GM12878 (cell line): ENCODE data around the gene FAM181B. TPM values are rescaled to one million over a fixed set of nuclear protein-coding genes. Genes with fewer than 3 reads are reported as not detected.

Experiments
- ATAC-seq: fragments of 200-7000 bp; cut with Tn5 transposase; 3 replicates; pipeline ENCODE4 v1.9.1; 2020; ENCODE audit warnings: mild to moderate bottlenecking, moderate library complexity
- BruUV-seq: library from RNA; stranded (reverse); fragments of 400-500 nt; replicated peaks from 2 replicates; lab custom pipeline; 2021; lab: Mats Ljungman, UMichigan
- CTCF ChIA-PET: fragments of 300-600 bp; sonication (Branson Sonifier 250); formaldehyde crosslinking; extraction: SDS; loops from one replicate; lab custom pipeline; 2021; ENCODE audit warnings: inconsistent platforms; lab: Yijun Ruan, JAX
- POLR2A ChIA-PET: fragments of 350-600 bp; formaldehyde crosslinking; extraction: SDS; loops from one replicate; lab custom pipeline; 2021; ENCODE audit warnings: inconsistent platforms; lab: Charles Lee
- RAD21 ChIA-PET: fragments of 300-600 bp; sonication (Branson Sonifier 250); formaldehyde crosslinking; loops from one replicate; lab custom pipeline; 2023; ENCODE audit warnings: antibody characterized with exemption; ENCODE audit not compliant: unreplicated experiment; lab: Charles Lee
- SMC1A ChIA-PET: fragments of 300-600 bp; sonication (Branson Sonifier 250); formaldehyde crosslinking; loops from one replicate; lab custom pipeline; 2023; ENCODE audit not compliant: unreplicated experiment, uncharacterized antibody; lab: Charles Lee
- DNase-seq: peaks from one replicate; pipeline ENCODE4 v3.0.0-alpha.2; 2011; ENCODE audit warnings: low read depth, low spot score
- FAIRE-seq: peaks from 3 replicates; lab custom pipeline; 2011; peaks lifted over from hg19 to GRCh38; lab: Jason Lieb, UNC
- H2AFZ ChIP-seq: 2 replicates; pipeline ENCODE4 v1.6.0; 2011; ENCODE audit warnings: low read depth, low read length, control low read depth; ENCODE audit not compliant: control insufficient read depth
- H3K27ac ChIP-seq: 2 replicates; pipeline ENCODE4 v1.5.1; 2011; ENCODE audit warnings: control low read depth; ENCODE audit not compliant: control insufficient read depth, insufficient read depth
- H3K27me3 ChIP-seq, 2 experiments: replicated peaks in 1 of 2; 2 replicates each; pipeline versions ENCODE4 v1.6.0 to v1.6.1; 2011; ENCODE audit warnings: low read length in 1 of 2; ENCODE audit not compliant: control insufficient read depth in 2 of 2, insufficient read depth in 2 of 2
- H3K36me3 ChIP-seq, 2 experiments: 2 replicates each; pipeline ENCODE4 v1.5.1; 2011; ENCODE audit warnings: low read length in 1 of 2; ENCODE audit not compliant: control insufficient read depth in 2 of 2, insufficient read depth in 2 of 2
- H3K4me1 ChIP-seq: 2 replicates; pipeline ENCODE4 v1.6.1; 2011; ENCODE audit warnings: mild to moderate bottlenecking, low read length, moderate library complexity, mixed read lengths; ENCODE audit not compliant: control insufficient read depth, insufficient read depth
- H3K4me2 ChIP-seq: 2 replicates; pipeline ENCODE4 v1.6.0; 2011; ENCODE audit warnings: control low read depth; ENCODE audit not compliant: control insufficient read depth, insufficient read depth
- H3K4me3 ChIP-seq: fragments of 200-600 bp; sonication (generic); 2 replicates; pipeline ENCODE4 v1.5.1; 2016
- H3K79me2 ChIP-seq: 2 replicates; pipeline ENCODE4 v1.6.0; 2011; ENCODE audit warnings: low read length; ENCODE audit not compliant: control insufficient read depth, insufficient read depth
- H3K9ac ChIP-seq: 2 replicates; pipeline ENCODE4 v1.8.0; 2011; ENCODE audit warnings: low read length, control low read depth, mixed read lengths; ENCODE audit not compliant: control insufficient read depth, insufficient read depth
- H3K9me3 ChIP-seq: replicated peaks from 3 replicates; pipeline ENCODE4 v1.5.1; 2011; ENCODE audit warnings: mild to moderate bottlenecking, low read length; ENCODE audit not compliant: control insufficient read depth, insufficient read depth
- H4K20me1 ChIP-seq: 2 replicates; pipeline ENCODE4 v1.6.0; 2011; ENCODE audit not compliant: control insufficient read depth, insufficient read depth
- BRCA1 ChIP-seq: IDR thresholded peaks from 2 replicates; pipeline ENCODE4 v1.6.1; 2011; ENCODE audit warnings: low read depth, low read length, improper control_type of control experiment
- CBX5 ChIP-seq: sonication (generic); IDR thresholded peaks from 2 replicates; pipeline ENCODE4 v1.6.1; 2016; ENCODE audit warnings: low read depth, moderate library complexity, mild to moderate bottlenecking, inconsistent platforms
- ESRRA ChIP-seq: IDR thresholded peaks from 2 replicates; pipeline ENCODE4 v1.6.1; 2012; ENCODE audit warnings: mild to moderate bottlenecking, low read length, improper control_type of control experiment
- IRF3 ChIP-seq: fragments of 450-650 bp; IDR thresholded peaks from 2 replicates; pipeline ENCODE4 v1.6.1; 2014; ENCODE audit warnings: mild to moderate bottlenecking
- IRF5 ChIP-seq: fragments of 450-650 bp; IDR thresholded peaks from 2 replicates; pipeline ENCODE4 v1.6.1; 2017; ENCODE audit warnings: borderline replicate concordance
- JUND ChIP-seq: IDR thresholded peaks from 2 replicates; pipeline ENCODE4 v1.6.1; 2012; ENCODE audit warnings: low read depth, mild to moderate bottlenecking, low read length, improper control_type of control experiment, moderate library complexity
- MAX ChIP-seq: IDR thresholded peaks from 2 replicates; pipeline ENCODE4 v1.6.1; 2012; ENCODE audit warnings: low read depth, low read length, improper control_type of control experiment
- MEF2A ChIP-seq: IDR thresholded peaks from 2 replicates; pipeline ENCODE4 v1.6.1; 2011; ENCODE audit warnings: low read depth, mild to moderate bottlenecking, low read length, moderate library complexity; ENCODE audit not compliant: insufficient read depth
- NFIC ChIP-seq: IDR thresholded peaks from 2 replicates; pipeline ENCODE4 v1.6.1; 2012; ENCODE audit warnings: low read depth, mild to moderate bottlenecking, inconsistent platforms, low read length, moderate library complexity
- NR2F1 ChIP-seq: fragments of 450-650 bp; conservative IDR thresholded peaks from 2 replicates; pipeline ENCODE4 v1.6.1; 2017; ENCODE audit warnings: mild to moderate bottlenecking
- NRF1 ChIP-seq: conservative IDR thresholded peaks from 2 replicates; pipeline ENCODE4 v1.6.1; 2011; ENCODE audit warnings: mild to moderate bottlenecking, low read depth, low read length, improper control_type of control experiment
- PAX8 ChIP-seq: fragments of 450-650 bp; IDR thresholded peaks from 2 replicates; pipeline ENCODE4 v1.6.1; 2017; ENCODE audit warnings: mild to moderate bottlenecking, moderate library complexity
- POLR2AphosphoS2 ChIP-seq: IDR thresholded peaks from 2 replicates; pipeline ENCODE4 v1.6.1; 2011; ENCODE audit warnings: low read depth, mild to moderate bottlenecking, low read length, improper control_type of control experiment, moderate library complexity
- ZBED1 ChIP-seq: IDR thresholded peaks from 2 replicates; pipeline ENCODE4 v1.6.1; 2016; ENCODE audit warnings: borderline replicate concordance
- ZNF217 ChIP-seq: fragments of 450-650 bp; IDR thresholded peaks from 2 replicates; pipeline ENCODE4 v1.6.1; 2017; ENCODE audit warnings: antibody characterized with exemption, mild to moderate bottlenecking
- ZNF274 ChIP-seq: IDR thresholded peaks from one replicate; pipeline ENCODE4 v1.8.0; 2011; ENCODE audit not compliant: insufficient read length, insufficient read depth
- WGBS: methylation state at CpG from one replicate; pipeline ENCODE4 v1.1.6; 2016; ENCODE audit warnings: low lambda C conversion rate; ENCODE audit not compliant: insufficient replicate concordance, insufficient coverage; ENCODE audit errors: missing lambda C conversion rate; 5-methylcytosine and 5-hydroxymethylcytosine counted together
- in situ Hi-C: fragments of 300-500 bp; cut with MboI; formaldehyde crosslinking; loops from 9 replicates; pipeline ENCODE4 v1.14.3; 2018; ENCODE audit warnings: mixed read lengths
- intact Hi-C: fragments of 100-400 bp; cut with micrococcal nuclease; formaldehyde crosslinking; loops from one replicate; pipeline ENCODE4 v1.14.2; 2022; ENCODE audit not compliant: unreplicated experiment
- polyA plus RNA-seq, 11 experiments: library from polyadenylated mRNA; depleted of rRNA in 4 of 11; unstranded in 6 of 11; stranded (reverse) in 5 of 11; fragments of >200 nt; fragmentation: Nextera tagmentation in 4 of 11; fragmentation: Illumina TruSeq in 1 of 11; extraction: Ambion mirVana in 4 of 11; extraction: Trizol in 1 of 11; gene quantifications; 1 replicate in 1 of 11; 2 replicates in 10 of 11; pipeline versions ENCODE4 v1.2.1 to v1.2.3, GENCODE V29; 2011 to 2016; ENCODE audit warnings: inconsistent platforms in 2 of 11, missing spikeins in 2 of 11, low read depth in 1 of 11
- total RNA-seq, 4 experiments: library from RNA; depleted of rRNA in 3 of 4; stranded (reverse); fragments of >200 nt in 3 of 4; fragmentation: Illumina TruSeq in 1 of 4; extraction: Trizol in 1 of 4; gene quantifications; 2 replicates each; pipeline versions ENCODE4 v1.2.1 to v1.2.3, GENCODE V29; 2013 to 2021
- TF ChIP-seq, protein P1 (sequence below): IDR thresholded peaks from 2 replicates; pipeline ENCODE4 v1.6.1; 2012; ENCODE audit warnings: low read length, inconsistent platforms
- TF ChIP-seq, protein P2 (sequence below): fragments of 450-650 bp; IDR thresholded peaks from 2 replicates; pipeline ENCODE4 v1.6.1; 2017; ENCODE audit warnings: mild to moderate bottlenecking, moderate library complexity

FAM181B gene
- total and polyA plus RNA-seq, 10 of the 15 experiments (the other 5 are each of a cell fraction or from before 2014, with no cell fraction given): not detected

DNA sequence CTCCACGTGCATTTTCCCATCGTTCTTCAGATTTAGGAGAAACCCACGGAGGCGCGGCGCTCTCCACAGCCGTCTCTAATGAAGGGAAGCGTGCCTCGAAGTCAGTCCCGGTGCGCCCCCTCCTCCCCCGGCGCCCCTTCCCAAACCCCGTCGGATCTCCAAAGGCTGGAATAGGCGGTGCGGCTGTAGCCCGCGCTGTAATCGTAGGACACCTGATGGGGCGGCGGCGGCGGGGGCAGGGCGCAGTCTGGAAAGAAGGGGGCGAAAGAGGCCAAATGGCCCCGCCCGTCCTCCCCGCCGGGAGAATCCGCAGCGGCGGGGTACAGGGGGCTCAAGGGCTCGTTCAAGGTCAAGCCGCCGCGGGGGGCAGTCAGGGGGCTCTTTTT, 1.3 kb downstream of the FAM181B start:
- Histone ChIP-seq H3K27me3 (peaks cover 12 to 15% of the 10 kb centered on the region in 2 experiments), H3K4me1 (no peaks in the 10 kb centered on the region), H4K20me1 (no peaks in the 10 kb centered on the region), H3K4me2 (no peak overlapping the region), H3K36me3 (no peaks in the 10 kb centered on the region), H3K27ac (no peak overlapping the region), H2AFZ (no peak overlapping the region), H3K9me3 (no peaks in the 10 kb centered on the region; the same call in 1 of the 3 replicates), H3K9ac (no peak overlapping the region), H3K79me2 (no peaks in the 10 kb centered on the region), H3K4me3 (no peak overlapping the region)
- TF ChIP-seq BRCA1 (no peak), IRF5 (no peak), ZBED1 (no peak), MAX (no peak), IRF3 (no peak), CBX5 (no peak), ZNF274 (no peak), NRF1 (no peak), ESRRA (no peak), NR2F1 (no peak), PAX8 (no peak), NFIC (no peak), ZNF217 (no peak), MEF2A (no peak), POLR2AphosphoS2 (no peak), JUND (no peak)
- TF ChIP-seq, protein P1, sequence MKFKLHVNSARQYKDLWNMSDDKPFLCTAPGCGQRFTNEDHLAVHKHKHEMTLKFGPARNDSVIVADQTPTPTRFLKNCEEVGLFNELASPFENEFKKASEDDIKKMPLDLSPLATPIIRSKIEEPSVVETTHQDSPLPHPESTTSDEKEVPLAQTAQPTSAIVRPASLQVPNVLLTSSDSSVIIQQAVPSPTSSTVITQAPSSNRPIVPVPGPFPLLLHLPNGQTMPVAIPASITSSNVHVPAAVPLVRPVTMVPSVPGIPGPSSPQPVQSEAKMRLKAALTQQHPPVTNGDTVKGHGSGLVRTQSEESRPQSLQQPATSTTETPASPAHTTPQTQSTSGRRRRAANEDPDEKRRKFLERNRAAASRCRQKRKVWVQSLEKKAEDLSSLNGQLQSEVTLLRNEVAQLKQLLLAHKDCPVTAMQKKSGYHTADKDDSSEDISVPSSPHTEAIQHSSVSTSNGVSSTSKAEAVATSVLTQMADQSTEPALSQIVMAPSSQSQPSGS: no peak
- TF ChIP-seq, protein P2, sequence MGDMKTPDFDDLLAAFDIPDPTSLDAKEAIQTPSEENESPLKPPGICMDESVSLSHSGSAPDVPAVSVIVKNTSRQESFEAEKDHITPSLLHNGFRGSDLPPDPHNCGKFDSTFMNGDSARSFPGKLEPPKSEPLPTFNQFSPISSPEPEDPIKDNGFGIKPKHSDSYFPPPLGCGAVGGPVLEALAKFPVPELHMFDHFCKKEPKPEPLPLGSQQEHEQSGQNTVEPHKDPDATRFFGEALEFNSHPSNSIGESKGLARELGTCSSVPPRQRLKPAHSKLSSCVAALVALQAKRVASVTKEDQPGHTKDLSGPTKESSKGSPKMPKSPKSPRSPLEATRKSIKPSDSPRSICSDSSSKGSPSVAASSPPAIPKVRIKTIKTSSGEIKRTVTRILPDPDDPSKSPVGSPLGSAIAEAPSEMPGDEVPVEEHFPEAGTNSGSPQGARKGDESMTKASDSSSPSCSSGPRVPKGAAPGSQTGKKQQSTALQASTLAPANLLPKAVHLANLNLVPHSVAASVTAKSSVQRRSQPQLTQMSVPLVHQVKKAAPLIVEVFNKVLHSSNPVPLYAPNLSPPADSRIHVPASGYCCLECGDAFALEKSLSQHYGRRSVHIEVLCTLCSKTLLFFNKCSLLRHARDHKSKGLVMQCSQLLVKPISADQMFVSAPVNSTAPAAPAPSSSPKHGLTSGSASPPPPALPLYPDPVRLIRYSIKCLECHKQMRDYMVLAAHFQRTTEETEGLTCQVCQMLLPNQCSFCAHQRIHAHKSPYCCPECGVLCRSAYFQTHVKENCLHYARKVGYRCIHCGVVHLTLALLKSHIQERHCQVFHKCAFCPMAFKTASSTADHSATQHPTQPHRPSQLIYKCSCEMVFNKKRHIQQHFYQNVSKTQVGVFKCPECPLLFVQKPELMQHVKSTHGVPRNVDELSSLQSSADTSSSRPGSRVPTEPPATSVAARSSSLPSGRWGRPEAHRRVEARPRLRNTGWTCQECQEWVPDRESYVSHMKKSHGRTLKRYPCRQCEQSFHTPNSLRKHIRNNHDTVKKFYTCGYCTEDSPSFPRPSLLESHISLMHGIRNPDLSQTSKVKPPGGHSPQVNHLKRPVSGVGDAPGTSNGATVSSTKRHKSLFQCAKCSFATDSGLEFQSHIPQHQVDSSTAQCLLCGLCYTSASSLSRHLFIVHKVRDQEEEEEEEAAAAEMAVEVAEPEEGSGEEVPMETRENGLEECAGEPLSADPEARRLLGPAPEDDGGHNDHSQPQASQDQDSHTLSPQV: no peak
- whole genome bisulfite sequencing: 22% methylated on average over 12 of the region's 37 CpGs
- in situ Hi-C loops: no loop called here
- intact Hi-C loops: no loop called here
- SMC1A ChIA-PET: no interaction called here
- no peak for DNase-seq
- POLR2A ChIA-PET: no interaction called here
- CTCF ChIA-PET: interaction anchor here (1.4 kb wide), 1 partner anchor 13 kb away, joined by 3 read pairs; no protein-coding TSS in a partner anchor
- RAD21 ChIA-PET: no interaction called here
- no TSS peak for BruUV-seq
- ATAC-seq: no peak
- no peak for FAIRE-seq
